A673 (cell line): ENCODE results near the gene NCBP2. TPM values are rescaled to one million over a fixed set of nuclear protein-coding genes. Genes with fewer than 3 reads are reported as not detected.

Experiments used
- BruUV-seq: library from RNA; stranded (reverse); fragments of 400-500 nt; replicated peaks from 2 replicates; lab custom pipeline; 2021; lab: Mats Ljungman, UMichigan
- CTCF ChIA-PET: fragments of 300-600 bp; sonication (Branson Sonifier 250); formaldehyde crosslinking; loops from one replicate; lab custom pipeline; 2022; ENCODE audit warnings: antibody characterized with exemption; lab: Charles Lee
- POLR2A ChIA-PET: fragments of 300-600 bp; sonication (Branson Sonifier 250); formaldehyde crosslinking; loops from one replicate; lab custom pipeline; 2022; ENCODE audit warnings: antibody characterized with exemption; ENCODE audit not compliant: low non-redundant PET; lab: Charles Lee
- DNase-seq: peaks from one replicate; pipeline ENCODE4 v3.0.0-alpha.2; 2015; ENCODE audit warnings: low spot score
- H3K27ac ChIP-seq: fragments of 200-600 bp; sonication (generic); 2 replicates; pipeline ENCODE4 v1.5.1; 2016; ENCODE audit warnings: mixed run types, low read depth, mild to moderate bottlenecking, mixed read lengths, antibody characterized with exemption, low read length; ENCODE audit not compliant: poor library complexity, severe bottlenecking
- H3K27me3 ChIP-seq: fragments of 200-600 bp; sonication (generic); replicated peaks from 2 replicates; pipeline ENCODE4 v1.6.1; 2017; ENCODE audit warnings: mixed run types, low read depth, mild to moderate bottlenecking, mixed read lengths, antibody characterized with exemption, low read length; ENCODE audit not compliant: insufficient read depth, poor library complexity
- H3K36me3 ChIP-seq: fragments of 200-600 bp; sonication (generic); 2 replicates; pipeline ENCODE4 v1.6.1; 2016; ENCODE audit warnings: mixed run types, mild to moderate bottlenecking, mixed read lengths, antibody characterized with exemption, low read length; ENCODE audit not compliant: insufficient read depth, poor library complexity, severe bottlenecking
- H3K4me1 ChIP-seq: fragments of 200-600 bp; sonication (generic); 2 replicates; pipeline ENCODE4 v1.6.1; 2017; ENCODE audit warnings: mixed run types, mild to moderate bottlenecking, mixed read lengths, antibody characterized with exemption, low read length; ENCODE audit not compliant: insufficient read depth, poor library complexity, severe bottlenecking
- H3K4me3 ChIP-seq: fragments of 200-600 bp; sonication (generic); 2 replicates; pipeline ENCODE4 v1.5.1; 2016; ENCODE audit warnings: low read depth, mixed run types, mild to moderate bottlenecking, mixed read lengths, low read length; ENCODE audit not compliant: poor library complexity, severe bottlenecking
- H3K9me3 ChIP-seq: fragments of 200-600 bp; sonication (generic); 2 replicates; pipeline ENCODE4 v1.6.1; 2016; ENCODE audit warnings: mixed run types, low read depth, mild to moderate bottlenecking, mixed read lengths, antibody characterized with exemption, low read length; ENCODE audit not compliant: poor library complexity, severe bottlenecking
- CTCF ChIP-seq: fragments of 300-800, 200-600 bp; sonication (generic); conservative IDR thresholded peaks from 2 replicates; pipeline ENCODE4 v1.5.1; 2017; ENCODE audit warnings: low read depth, mild to moderate bottlenecking, antibody characterized with exemption, low read length, moderate library complexity, mixed read lengths
- EZH2 ChIP-seq: fragments of 200-600 bp; sonication (generic); IDR thresholded peaks from 2 replicates; pipeline ENCODE4 v1.6.1; 2017; ENCODE audit warnings: borderline replicate concordance, low read depth, mild to moderate bottlenecking, mixed read lengths, antibody characterized with exemption, low read length; ENCODE audit not compliant: poor library complexity, severe bottlenecking
- intact Hi-C: fragments of 100-400 bp; cut with micrococcal nuclease; formaldehyde crosslinking; loops from one replicate; pipeline ENCODE4 v1.10.0; 2022; ENCODE audit not compliant: unreplicated experiment
- total RNA-seq: library from RNA; stranded (reverse); gene quantifications from 2 replicates; pipeline ENCODE4 v1.2.3, GENCODE V29; 2021

NCBP2 gene
- total RNA-seq, 1 experiment from 2014 or later, result 93.7 TPM

- no peaks in the 10 kb centered on the region for H3K27me3 ChIP-seq
- intact Hi-C loops, result no loop called here
- peaks cover 6% of the 10 kb centered on the region for H3K4me1 ChIP-seq
- H3K4me3 ChIP-seq, result no peak overlapping the region
- no TSS peak for BruUV-seq
- H3K36me3 ChIP-seq, result peaks cover 60% of the 10 kb centered on the region
- no peaks in the 10 kb centered on the region for H3K9me3 ChIP-seq
- TF ChIP-seq CTCF, result no peak
- TF ChIP-seq EZH2, result no peak
- H3K27ac ChIP-seq, result peak overlapping the region; percentile 39
- no peak for DNase-seq
- POLR2A ChIA-PET, result no interaction called here
- CTCF ChIA-PET, result no interaction called here
Measured at GRCh38 chr3:196938124-196938523, 4.2 kb downstream of the NCBP2 start.

GRCh38 chr3:196936288-196936687 is 6.0 kb downstream of the NCBP2 start:
- Histone ChIP-seq H3K27ac (no peak overlapping the region), H3K4me1 (peaks cover 6% of the 10 kb centered on the region), H3K36me3 (peaks cover 70% of the 10 kb centered on the region), H3K27me3 (no peaks in the 10 kb centered on the region), H3K4me3 (no peak overlapping the region), H3K9me3 (no peaks in the 10 kb centered on the region)
- DNase-seq, result no peak
- TF ChIP-seq CTCF (no peak), EZH2 (no peak)
- ChIA-PET CTCF (no interaction called here), POLR2A (no interaction called here)
- intact Hi-C loops, result no loop called here
- BruUV-seq, result TSS peak; percentile 34

GRCh38 chr3:196932600-196932999 is 9.7 kb downstream of the NCBP2 start:
- H3K4me3 ChIP-seq, result no peak overlapping the region
- intact Hi-C loops, result no loop called here
- H3K27ac ChIP-seq, result no peak overlapping the region
- H3K27me3 ChIP-seq, result no peaks in the 10 kb centered on the region
- ChIA-PET POLR2A (no interaction called here), CTCF (no interaction called here)
- no peaks in the 10 kb centered on the region for H3K9me3 ChIP-seq
- no TSS peak for BruUV-seq
- TF ChIP-seq CTCF (no peak), EZH2 (no peak)
- H3K4me1 ChIP-seq, result no peaks in the 10 kb centered on the region
- peaks cover 57% of the 10 kb centered on the region for H3K36me3 ChIP-seq
- DNase-seq, result no peak
